ENCODE results near the gene ULK4.

GRCh38 chr3:41933154-41933676, 28.7 kb downstream of the ULK4 start:
- TF ChIP-seq, protein P1, sequence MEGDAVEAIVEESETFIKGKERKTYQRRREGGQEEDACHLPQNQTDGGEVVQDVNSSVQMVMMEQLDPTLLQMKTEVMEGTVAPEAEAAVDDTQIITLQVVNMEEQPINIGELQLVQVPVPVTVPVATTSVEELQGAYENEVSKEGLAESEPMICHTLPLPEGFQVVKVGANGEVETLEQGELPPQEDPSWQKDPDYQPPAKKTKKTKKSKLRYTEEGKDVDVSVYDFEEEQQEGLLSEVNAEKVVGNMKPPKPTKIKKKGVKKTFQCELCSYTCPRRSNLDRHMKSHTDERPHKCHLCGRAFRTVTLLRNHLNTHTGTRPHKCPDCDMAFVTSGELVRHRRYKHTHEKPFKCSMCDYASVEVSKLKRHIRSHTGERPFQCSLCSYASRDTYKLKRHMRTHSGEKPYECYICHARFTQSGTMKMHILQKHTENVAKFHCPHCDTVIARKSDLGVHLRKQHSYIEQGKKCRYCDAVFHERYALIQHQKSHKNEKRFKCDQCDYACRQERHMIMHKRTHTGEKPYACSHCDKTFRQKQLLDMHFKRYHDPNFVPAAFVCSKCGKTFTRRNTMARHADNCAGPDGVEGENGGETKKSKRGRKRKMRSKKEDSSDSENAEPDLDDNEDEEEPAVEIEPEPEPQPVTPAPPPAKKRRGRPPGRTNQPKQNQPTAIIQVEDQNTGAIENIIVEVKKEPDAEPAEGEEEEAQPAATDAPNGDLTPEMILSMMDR (IDR thresholded peaks at IDR 0.05): no peak
- no peak for TF ChIP-seq POLR2A (IDR thresholded peaks at IDR 0.05)
